SK-N-MC (cell line): ENCODE data around the gene FALEC.

Experiments used
- EZH2 ChIP-seq: fragments of 200-600 bp; sonication (generic); IDR thresholded peaks from one replicate; pipeline ENCODE4 v1.6.1; 2017; ENCODE audit warnings: antibody characterized with exemption
- FOXP2 ChIP-seq: optimal IDR thresholded peaks from 2 replicates; pipeline ENCODE3; 2011; ENCODE audit warnings: mild to moderate bottlenecking, moderate library complexity; ENCODE audit not compliant: insufficient read depth; ENCODE audit errors: extremely low read length, control extremely low read depth
- POLR2AphosphoS5 ChIP-seq: IDR thresholded peaks from 2 replicates; pipeline ENCODE4 v1.6.1; 2012; ENCODE audit warnings: mild to moderate bottlenecking, low read depth, low read length, borderline replicate concordance

DNA sequence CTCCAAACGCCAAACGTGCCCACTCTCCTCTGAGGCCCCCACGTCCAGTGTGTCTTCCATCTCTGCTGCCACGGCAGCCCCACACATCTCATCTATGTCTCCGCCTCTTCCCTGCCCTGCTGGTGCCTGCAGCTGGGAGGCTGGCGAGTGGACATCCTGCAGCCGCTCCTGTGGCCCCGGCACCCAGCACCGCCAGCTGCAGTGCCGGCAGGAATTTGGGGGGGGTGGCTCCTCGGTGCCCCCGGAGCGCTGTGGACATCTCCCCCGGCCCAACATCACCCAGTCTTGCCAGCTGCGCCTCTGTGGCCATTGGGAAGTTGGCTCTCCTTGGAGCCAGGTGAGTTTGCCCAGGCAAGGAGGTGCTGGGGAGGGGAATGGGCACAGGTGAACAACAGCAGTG is 42.3 kb downstream of the FALEC start:
- TF ChIP-seq EZH2: no peak
- no peak for TF ChIP-seq POLR2AphosphoS5
- TF ChIP-seq FOXP2: no peak
